Keratinocyte (primary cell): ENCODE measurements around the gene MFSD12. TPM values are rescaled to one million over a fixed set of nuclear protein-coding genes. Genes with fewer than 3 reads are reported as not detected.
A peak's percentile ranks its signal among the peaks of the same experiment; 100 is the strongest.

ENCODE experiments used
- DNase-seq: peaks from one replicate; pipeline ENCODE4 v3.0.0-alpha.2; 2011; ENCODE audit warnings: low read depth, missing footprints, low spot score
- FAIRE-seq: peaks from 2 replicates; lab custom pipeline; 2011; peaks lifted over from hg19 to GRCh38; lab: Jason Lieb, UNC
- H2AFZ ChIP-seq: 2 replicates; pipeline ENCODE4 v1.6.0; 2012; ENCODE audit warnings: low read length, control low read depth, inconsistent platforms; ENCODE audit not compliant: control insufficient read depth
- H3K27ac ChIP-seq: 2 replicates; pipeline ENCODE4 v1.5.1; 2011; ENCODE audit warnings: low read length; ENCODE audit not compliant: control insufficient read depth, insufficient read depth
- H3K27me3 ChIP-seq: 3 replicates; pipeline ENCODE4 v1.6.0; 2011; ENCODE audit warnings: low read length; ENCODE audit not compliant: control insufficient read depth, insufficient read depth; ENCODE audit errors: extremely low read depth
- H3K36me3 ChIP-seq, 2 experiments: 2 replicates in 1 of 2; 3 replicates in 1 of 2; pipeline ENCODE4 v1.5.1; 2011; ENCODE audit warnings: low read length in 2 of 2, mild to moderate bottlenecking in 1 of 2; ENCODE audit not compliant: control insufficient read depth in 2 of 2, insufficient read depth in 2 of 2; ENCODE audit errors: extremely low read depth in 1 of 2
- H3K4me1 ChIP-seq: 3 replicates; pipeline ENCODE4 v1.5.1; 2011; ENCODE audit warnings: low read length; ENCODE audit not compliant: control insufficient read depth, insufficient read depth; ENCODE audit errors: extremely low read depth
- H3K4me2 ChIP-seq: 3 replicates; pipeline ENCODE4 v1.6.0; 2011; ENCODE audit warnings: low read depth, low read length; ENCODE audit not compliant: control insufficient read depth, insufficient read depth; ENCODE audit errors: extremely low read depth
- H3K4me3 ChIP-seq, 3 experiments: fragments of 200-600 bp in 1 of 3; sonication (generic) in 1 of 3; 2 replicates in 2 of 3; 3 replicates in 1 of 3; pipeline ENCODE4 v1.5.1; 2011 to 2016; ENCODE audit warnings: low read length in 3 of 3, mild to moderate bottlenecking in 3 of 3, control low read depth in 2 of 3, inconsistent platforms in 1 of 3, low read depth in 1 of 3, mixed read lengths in 1 of 3, mixed run types in 1 of 3, moderate library complexity in 1 of 3; ENCODE audit not compliant: control insufficient read depth in 2 of 3, insufficient read depth in 2 of 3; ENCODE audit errors: extremely low read depth in 1 of 3
- H3K79me2 ChIP-seq: 2 replicates; pipeline ENCODE4 v1.6.0; 2012; ENCODE audit warnings: low read length; ENCODE audit not compliant: control insufficient read depth, insufficient read depth
- H3K9ac ChIP-seq: 3 replicates; pipeline ENCODE4 v1.6.0; 2011; ENCODE audit warnings: low read length; ENCODE audit not compliant: control insufficient read depth, insufficient read depth; ENCODE audit errors: extremely low read depth
- H3K9me1 ChIP-seq: 3 replicates; pipeline ENCODE4 v1.6.0; 2011; ENCODE audit warnings: low read length; ENCODE audit not compliant: control insufficient read depth, insufficient read depth; ENCODE audit errors: extremely low read depth
- H3K9me3 ChIP-seq: 2 replicates; pipeline ENCODE4 v1.5.1; 2012; ENCODE audit warnings: low read depth, low read length; ENCODE audit not compliant: control insufficient read depth
- H4K20me1 ChIP-seq: 3 replicates; pipeline ENCODE4 v1.6.0; 2011; ENCODE audit warnings: low read length; ENCODE audit not compliant: control insufficient read depth, insufficient read depth; ENCODE audit errors: extremely low read depth
- EZH2 ChIP-seq: IDR thresholded peaks from one replicate; pipeline ENCODE4 v1.6.1; 2012; ENCODE audit warnings: inconsistent platforms, mild to moderate bottlenecking, low read length, moderate library complexity
- dilution Hi-C: fragments of 300-500 bp; cut with MboI; formaldehyde crosslinking; loops from one replicate; pipeline ENCODE4 v1.7.0; 2020; ENCODE audit warnings: low sequenced_read_pairs; ENCODE audit not compliant: extremely low pct_ligation_motif_present
- polyA plus RNA-seq, 5 experiments: library from polyadenylated mRNA; depleted of rRNA in 3 of 5; stranded (reverse) in 3 of 5; stranded (forward) in 1 of 5; unstranded in 1 of 5; fragments of >200 nt; gene quantifications; 1 replicate in 1 of 5; 2 replicates in 3 of 5; 3 replicates in 1 of 5; pipeline versions ENCODE4 v1.2.1 to v1.2.3, GENCODE V29; 2011 to 2012; ENCODE audit warnings: missing spikeins in 2 of 5, low read depth in 1 of 5, low replicate concordance in 1 of 5
- TF ChIP-seq, protein P1 (sequence below), 3 experiments: IDR thresholded peaks in 1 of 3; conservative IDR thresholded peaks in 1 of 3; optimal IDR thresholded peaks in 1 of 3; 2 replicates in 2 of 3; 3 replicates in 1 of 3; pipeline versions ENCODE3 to v1.5.1; 2011; ENCODE audit warnings: low read length in 3 of 3, mild to moderate bottlenecking in 3 of 3, moderate library complexity in 2 of 3, control low read depth in 1 of 3, inconsistent platforms in 1 of 3; ENCODE audit not compliant: insufficient read depth in 2 of 3; ENCODE audit errors: extremely low read depth in 1 of 3

Gene MFSD12
- polyA plus RNA-seq, 1 donor (not counting 4 experiments of a cell fraction or from before 2014, with no cell fraction given) = 30.0 TPM

DNA sequence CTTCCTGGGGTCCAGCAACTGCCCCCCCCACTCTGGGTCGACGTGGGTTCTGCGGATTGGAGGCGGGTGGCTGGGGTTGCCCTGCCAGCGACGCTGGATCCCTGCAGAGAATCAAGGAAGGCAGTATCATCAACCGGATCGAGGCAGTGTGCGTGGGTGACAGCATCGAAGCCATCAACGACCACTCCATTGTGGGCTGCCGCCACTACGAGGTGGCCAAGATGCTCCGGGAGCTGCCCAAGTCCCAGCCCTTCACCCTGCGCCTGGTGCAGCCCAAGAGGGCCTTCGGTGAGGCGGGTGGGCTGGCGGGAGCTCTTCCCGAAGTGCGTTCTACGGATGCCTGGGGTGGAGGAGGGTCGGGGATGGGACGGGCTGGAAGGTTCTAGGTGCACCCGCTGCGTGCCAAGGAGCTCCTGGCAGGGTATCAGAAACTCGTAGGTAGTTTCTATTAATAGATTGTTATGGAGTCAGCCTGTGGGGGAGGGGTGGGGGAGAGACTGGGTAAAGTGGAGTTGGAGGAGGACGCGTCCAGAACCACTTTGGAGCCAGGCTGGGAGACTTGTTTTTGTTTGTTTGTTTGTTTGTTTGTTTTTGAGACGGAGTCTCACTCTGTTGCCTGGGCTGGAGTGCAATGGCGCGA, 29.4 kb upstream of the MFSD12 start:
- FAIRE-seq = no peak
- H3K27ac ChIP-seq = no peak overlapping the region
- H4K20me1 ChIP-seq = no peaks in the 10 kb centered on the region
- no peak overlapping the region for H3K4me2 ChIP-seq
- no peak overlapping the region for H2AFZ ChIP-seq
- H3K9me3 ChIP-seq = no peaks in the 10 kb centered on the region
- H3K27me3 ChIP-seq = peaks cover 34% of the 10 kb centered on the region
- no peak overlapping the region for H3K9ac ChIP-seq
- no peaks in the 10 kb centered on the region for H3K4me1 ChIP-seq
- no peak for DNase-seq
- H3K36me3 ChIP-seq = no peaks in the 10 kb centered on the region
- H3K79me2 ChIP-seq = no peaks in the 10 kb centered on the region
- no peak overlapping the region for H3K4me3 ChIP-seq
- dilution Hi-C loops = no loop called here
- H3K9me1 ChIP-seq = no peaks in the 10 kb centered on the region
- TF ChIP-seq, protein P1, sequence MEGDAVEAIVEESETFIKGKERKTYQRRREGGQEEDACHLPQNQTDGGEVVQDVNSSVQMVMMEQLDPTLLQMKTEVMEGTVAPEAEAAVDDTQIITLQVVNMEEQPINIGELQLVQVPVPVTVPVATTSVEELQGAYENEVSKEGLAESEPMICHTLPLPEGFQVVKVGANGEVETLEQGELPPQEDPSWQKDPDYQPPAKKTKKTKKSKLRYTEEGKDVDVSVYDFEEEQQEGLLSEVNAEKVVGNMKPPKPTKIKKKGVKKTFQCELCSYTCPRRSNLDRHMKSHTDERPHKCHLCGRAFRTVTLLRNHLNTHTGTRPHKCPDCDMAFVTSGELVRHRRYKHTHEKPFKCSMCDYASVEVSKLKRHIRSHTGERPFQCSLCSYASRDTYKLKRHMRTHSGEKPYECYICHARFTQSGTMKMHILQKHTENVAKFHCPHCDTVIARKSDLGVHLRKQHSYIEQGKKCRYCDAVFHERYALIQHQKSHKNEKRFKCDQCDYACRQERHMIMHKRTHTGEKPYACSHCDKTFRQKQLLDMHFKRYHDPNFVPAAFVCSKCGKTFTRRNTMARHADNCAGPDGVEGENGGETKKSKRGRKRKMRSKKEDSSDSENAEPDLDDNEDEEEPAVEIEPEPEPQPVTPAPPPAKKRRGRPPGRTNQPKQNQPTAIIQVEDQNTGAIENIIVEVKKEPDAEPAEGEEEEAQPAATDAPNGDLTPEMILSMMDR (optimal IDR thresholded peaks at IDR 0.05 in 1 of 3, IDR thresholded peaks at IDR 0.05 in 1 of 3, conservative IDR thresholded peaks at IDR 0.05 in 1 of 3; ENCODE audit: extremely low read depth in 1 of 3, insufficient read depth in 2 of 3, low read length in 3 of 3) = no peak
- no peak for TF ChIP-seq EZH2

DNA sequence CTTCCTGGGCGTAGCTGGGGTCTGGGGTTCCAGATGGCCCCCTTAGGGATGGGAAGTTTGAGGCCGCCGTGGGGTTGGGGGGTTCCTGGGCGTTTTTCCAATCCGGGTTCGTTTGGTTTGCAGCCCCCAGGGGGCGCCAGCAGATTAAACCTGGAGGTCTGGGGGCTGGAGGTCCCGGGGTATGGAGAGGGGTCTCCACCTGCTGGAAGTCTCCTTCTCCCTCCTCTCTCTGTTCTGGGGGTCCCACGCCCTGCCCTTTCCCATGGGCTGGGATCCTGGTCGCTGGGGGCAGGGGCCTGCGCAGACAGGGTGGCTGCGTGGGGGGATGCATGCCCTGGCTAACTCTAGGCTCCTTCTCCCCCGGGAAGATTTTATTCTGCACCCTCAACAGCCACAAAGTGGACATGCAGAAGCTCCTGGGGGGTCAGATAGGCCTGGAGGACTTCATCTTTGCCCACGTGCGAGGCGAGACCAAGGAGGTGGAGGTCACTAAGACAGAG, 28.8 kb upstream of the MFSD12 start:
- Histone ChIP-seq H3K9ac (no peak overlapping the region), H4K20me1 (no peaks in the 10 kb centered on the region), H3K4me1 (no peaks in the 10 kb centered on the region), H3K4me2 (no peak overlapping the region), H3K27me3 (peaks cover 28% of the 10 kb centered on the region), H2AFZ (no peak overlapping the region), H3K9me1 (no peaks in the 10 kb centered on the region), H3K9me3 (no peaks in the 10 kb centered on the region), H3K79me2 (no peaks in the 10 kb centered on the region), H3K27ac (no peak overlapping the region), H3K4me3 (no peak overlapping the region), H3K36me3 (no peaks in the 10 kb centered on the region)
- FAIRE-seq = no peak
- DNase-seq = no peak
- dilution Hi-C loops = no loop called here
- TF ChIP-seq, protein P1 (optimal IDR thresholded peaks at IDR 0.05 in 1 of 3, IDR thresholded peaks at IDR 0.05 in 1 of 3, conservative IDR thresholded peaks at IDR 0.05 in 1 of 3; ENCODE audit: extremely low read depth in 1 of 3, insufficient read depth in 2 of 3, low read length in 3 of 3) = peak in 2 of 3 experiments; percentile 32 to 41
- TF ChIP-seq EZH2 = no peak
